Esophagus muscularis mucosa (tissue), 4 donors: ENCODE measurements around the gene SLC25A20. TPM values are rescaled to one million over a fixed set of nuclear protein-coding genes. Genes with fewer than 3 reads are reported as not detected.

Experiments used
- DNase-seq: peaks from one replicate; pipeline ENCODE4 v3.0.0-alpha.2; 2017; ENCODE audit errors: extremely low spot score
- H3K27ac ChIP-seq, 4 donors: fragments of 200-600 bp; sonication (generic); replicated peaks in 1 of 4; 1 replicate in 3 of 4; 2 replicates in 1 of 4; pipeline ENCODE4 v1.5.1; 2016 to 2019; ENCODE audit warnings: mild to moderate bottlenecking in 1 of 4
- H3K27me3 ChIP-seq, 4 donors: fragments of 200-600 bp; sonication (generic); one replicate each; pipeline versions ENCODE4 v1.5.1 to v1.6.0; 2016 to 2019
- H3K36me3 ChIP-seq, 4 donors: fragments of 200-600 bp; sonication (generic); one replicate each; pipeline ENCODE4 v1.5.1; 2016 to 2019
- H3K4me1 ChIP-seq, 4 donors: fragments of 200-600 bp; sonication (generic); one replicate each; pipeline ENCODE4 v1.5.1; 2016 to 2019
- H3K4me3 ChIP-seq, 4 donors: fragments of 200-600 bp; sonication (generic); 1 replicate in 2 of 4; 2 replicates in 2 of 4; pipeline ENCODE4 v1.5.1; 2016 to 2019; ENCODE audit warnings: mild to moderate bottlenecking in 4 of 4, moderate library complexity in 1 of 4
- H3K9me3 ChIP-seq, 4 donors: fragments of 200-600 bp; sonication (generic); 1 replicate in 3 of 4; 2 replicates in 1 of 4; pipeline ENCODE4 v1.5.1; 2016 to 2019
- CTCF ChIP-seq, 3 experiments: fragments of 200-600 bp in 2 of 3; fragments of 450-650 bp in 1 of 3; sonication (generic) in 2 of 3; IDR thresholded peaks; one replicate each; pipeline ENCODE4 v1.5.1; 2017 to 2019; ENCODE audit warnings: antibody characterized with exemption in 3 of 3, mild to moderate bottlenecking in 2 of 3, moderate library complexity in 1 of 3
- EP300 ChIP-seq: sonication (generic); formaldehyde crosslinking; IDR thresholded peaks from one replicate; pipeline ENCODE4 v1.6.1; 2017; ENCODE audit warnings: antibody characterized with exemption
- POLR2A ChIP-seq: fragments of 450-650 bp; IDR thresholded peaks from one replicate; pipeline ENCODE4 v1.6.1; 2017; ENCODE audit warnings: antibody characterized with exemption, moderate library complexity, mild to moderate bottlenecking, low read depth
- POLR2AphosphoS5 ChIP-seq, 2 donors: sonication (generic); formaldehyde crosslinking; IDR thresholded peaks; one replicate each; pipeline ENCODE4 v1.6.1; 2017; ENCODE audit warnings: antibody characterized with exemption in 2 of 2
- WGBS: methylation state at CpG from one replicate; pipeline ENCODE4 v1.1.5; 2018; 5-methylcytosine and 5-hydroxymethylcytosine counted together
- intact Hi-C: fragments of 100-400 bp; cut with DNase I; formaldehyde crosslinking; loops from one replicate; pipeline ENCODE4 v1.15.1; 2023
- total RNA-seq, 4 donors: library from RNA; depleted of rRNA; stranded (reverse); fragments of >200 nt; gene quantifications; one replicate each; pipeline versions ENCODE4 v1.1.0 to v1.2.1, GENCODE V29; 2016

The SLC25A20 gene
- total RNA-seq, 4 donors from 2014 or later, result 13.3 to 34.6 (median 21.8) TPM

GRCh38 chr3:48857641-48858040 is 41.0 kb downstream of the SLC25A20 start:
- WGBS, result 68% methylated on average over 2 of the region's 2 CpGs
- intact Hi-C loops, result no loop called here
- Histone ChIP-seq H3K36me3 (peaks cover 31 to 77% (median 67%) of the 10 kb centered on the region in 4 donors), H3K27me3 (no peaks in the 10 kb centered on the region), H3K27ac (no peak overlapping the region), H3K9me3 (no peaks in the 10 kb centered on the region), H3K4me3 (no peak overlapping the region), H3K4me1 (no peaks in the 10 kb centered on the region)
- no peak for DNase-seq
- TF ChIP-seq POLR2AphosphoS5 (IDR thresholded peaks at IDR 0.05) (no peak), POLR2A (no peak), CTCF (IDR thresholded peaks at IDR 0.05) (no peak), EP300 (no peak)

GRCh38 chr3:48856469-48856868 is 42.2 kb downstream of the SLC25A20 start:
- no peak for DNase-seq

GRCh38 chr3:48855681-48856447 is 42.8 kb downstream of the SLC25A20 start:
- Histone ChIP-seq H3K4me1 (no peaks in the 10 kb centered on the region), H3K36me3 (peaks cover 16 to 60% (median 52%) of the 10 kb centered on the region in 4 donors), H3K27ac (no peak overlapping the region), H3K27me3 (no peaks in the 10 kb centered on the region), H3K4me3 (no peak overlapping the region), H3K9me3 (no peaks in the 10 kb centered on the region)
- WGBS, result 84% methylated on average over 9 of the region's 9 CpGs
- intact Hi-C loops, result no loop called here
- no peak for DNase-seq
- no peak for TF ChIP-seq EP300
- no peak for TF ChIP-seq POLR2A
- no peak for TF ChIP-seq CTCF (IDR thresholded peaks at IDR 0.05)
- TF ChIP-seq POLR2AphosphoS5 (IDR thresholded peaks at IDR 0.05), result no peak

More at GRCh38 chr3:48856469-48856868, 42.2 kb downstream of the SLC25A20 start:
- Histone ChIP-seq H3K27ac (no peak overlapping the region), H3K4me3 (no peak overlapping the region), H3K27me3 (no peaks in the 10 kb centered on the region), H3K4me1 (no peaks in the 10 kb centered on the region), H3K9me3 (no peaks in the 10 kb centered on the region), H3K36me3 (peaks cover 20 to 66% (median 58%) of the 10 kb centered on the region in 4 donors)
- intact Hi-C loops, result no loop called here
- TF ChIP-seq EP300, result no peak
- TF ChIP-seq POLR2A, result no peak
- no peak for TF ChIP-seq CTCF (IDR thresholded peaks at IDR 0.05)
- no peak for TF ChIP-seq POLR2AphosphoS5 (IDR thresholded peaks at IDR 0.05)
- 69% methylated on average over 4 of the region's 4 CpGs for WGBS

GRCh38 chr3:48852151-48852550 is 46.5 kb downstream of the SLC25A20 start:
- WGBS, result 96% methylated on average over 5 of the region's 5 CpGs
- no peaks in the 10 kb centered on the region for H3K27me3 ChIP-seq
- TF ChIP-seq POLR2AphosphoS5 (IDR thresholded peaks at IDR 0.05) (no peak), CTCF (IDR thresholded peaks at IDR 0.05) (no peak), POLR2A (no peak), EP300 (no peak)
- intact Hi-C loops, result no loop called here
- H3K4me1 ChIP-seq, result peaks cover 0 to 11% (median 8%) of the 10 kb centered on the region in 4 donors
- peaks cover 0 to 30% (median 24%) of the 10 kb centered on the region in 4 donors for H3K36me3 ChIP-seq
- no peaks in the 10 kb centered on the region for H3K9me3 ChIP-seq
- H3K4me3 ChIP-seq, result no peak overlapping the region
- DNase-seq, result no peak
- no peak overlapping the region for H3K27ac ChIP-seq
